ENCODE data around the gene RHOB.

DNA sequence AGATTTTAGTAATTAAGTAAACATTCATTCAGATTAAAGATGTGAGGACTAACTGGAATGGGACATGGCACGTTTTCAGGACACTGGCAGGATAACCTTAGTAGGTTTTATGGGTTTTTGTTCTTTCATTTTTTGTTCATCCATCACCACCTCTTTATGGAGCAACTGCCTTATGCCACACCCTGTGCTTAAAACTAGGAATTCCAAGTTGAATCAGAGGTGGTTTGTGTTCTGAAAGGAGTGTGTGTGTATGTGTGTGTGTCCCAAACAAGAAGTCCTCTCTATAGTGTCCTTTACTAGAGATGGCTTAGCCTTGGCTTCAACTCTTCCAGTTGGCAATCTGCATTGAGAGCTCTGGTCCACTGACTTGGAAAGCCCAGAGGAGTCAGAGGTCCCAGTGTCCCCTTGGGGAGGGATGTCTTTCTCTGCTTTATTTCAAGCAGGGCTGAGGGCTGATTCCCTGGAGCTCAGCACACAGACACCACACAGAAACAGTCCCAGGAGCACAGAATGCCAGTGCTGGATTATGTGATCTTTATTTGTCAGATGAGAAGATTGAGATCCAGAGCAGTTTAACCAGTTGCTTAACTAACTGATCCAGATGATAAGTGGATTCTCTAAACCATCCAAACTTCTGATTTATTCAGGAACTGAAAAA is 25.2 kb downstream of the RHOB start:
- TF ChIP-seq, protein P1, sequence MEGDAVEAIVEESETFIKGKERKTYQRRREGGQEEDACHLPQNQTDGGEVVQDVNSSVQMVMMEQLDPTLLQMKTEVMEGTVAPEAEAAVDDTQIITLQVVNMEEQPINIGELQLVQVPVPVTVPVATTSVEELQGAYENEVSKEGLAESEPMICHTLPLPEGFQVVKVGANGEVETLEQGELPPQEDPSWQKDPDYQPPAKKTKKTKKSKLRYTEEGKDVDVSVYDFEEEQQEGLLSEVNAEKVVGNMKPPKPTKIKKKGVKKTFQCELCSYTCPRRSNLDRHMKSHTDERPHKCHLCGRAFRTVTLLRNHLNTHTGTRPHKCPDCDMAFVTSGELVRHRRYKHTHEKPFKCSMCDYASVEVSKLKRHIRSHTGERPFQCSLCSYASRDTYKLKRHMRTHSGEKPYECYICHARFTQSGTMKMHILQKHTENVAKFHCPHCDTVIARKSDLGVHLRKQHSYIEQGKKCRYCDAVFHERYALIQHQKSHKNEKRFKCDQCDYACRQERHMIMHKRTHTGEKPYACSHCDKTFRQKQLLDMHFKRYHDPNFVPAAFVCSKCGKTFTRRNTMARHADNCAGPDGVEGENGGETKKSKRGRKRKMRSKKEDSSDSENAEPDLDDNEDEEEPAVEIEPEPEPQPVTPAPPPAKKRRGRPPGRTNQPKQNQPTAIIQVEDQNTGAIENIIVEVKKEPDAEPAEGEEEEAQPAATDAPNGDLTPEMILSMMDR (IDR thresholded peaks at IDR 0.05), result no peak
- no peak for TF ChIP-seq POLR2A (IDR thresholded peaks at IDR 0.05)
